HG03520 (cell line): ENCODE measurements around the gene CYFIP2.

Source experiments
- ATAC-seq: cut with Tn5 transposase; IDR thresholded peaks from one replicate; pipeline ENCODE4 v1.9.1; 2021; ENCODE audit warnings: mild to moderate bottlenecking, moderate library complexity; ENCODE audit not compliant: unreplicated experiment

Gene CYFIP2

DNA sequence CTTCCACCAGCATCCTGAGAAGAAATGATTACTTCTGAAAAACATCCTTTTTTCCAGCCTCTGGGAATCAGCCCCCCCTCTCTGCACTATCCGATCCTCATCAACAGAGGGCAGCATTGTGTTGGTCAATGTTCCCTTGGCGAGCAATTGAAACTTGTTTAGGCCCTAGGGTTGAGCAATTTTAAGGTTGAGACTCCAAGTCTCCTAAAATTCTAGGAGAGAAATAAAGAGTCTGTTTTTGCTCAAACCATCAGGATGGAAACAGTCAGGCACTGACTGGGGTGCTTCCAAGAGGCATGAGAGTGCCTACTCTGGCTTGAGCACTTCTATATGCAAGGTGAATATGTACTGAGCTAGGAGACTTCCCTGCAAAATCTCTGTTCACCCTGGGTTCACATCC, 12.4 kb upstream of the CYFIP2 start:
- ATAC-seq = peak; percentile 31

DNA sequence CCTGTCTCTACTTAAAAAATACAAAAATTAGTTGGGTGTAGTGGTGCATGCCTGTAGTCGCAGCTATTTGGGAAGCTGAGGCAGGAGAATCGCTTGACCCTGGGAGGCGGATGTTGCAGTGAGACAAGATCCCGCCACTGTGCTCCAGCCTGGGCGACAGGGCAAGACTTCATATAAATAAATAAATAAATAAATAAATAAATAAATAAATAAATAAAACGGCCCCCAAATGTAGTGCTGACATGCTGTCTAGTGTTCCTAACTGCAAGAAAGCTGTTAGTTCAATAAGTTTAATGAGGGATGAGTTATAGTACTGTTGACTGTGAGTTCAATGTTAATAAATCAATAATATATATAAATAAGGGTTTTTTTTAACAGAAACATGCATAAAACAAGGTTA, 7.5 kb upstream of the CYFIP2 start:
- ATAC-seq = no peak

DNA sequence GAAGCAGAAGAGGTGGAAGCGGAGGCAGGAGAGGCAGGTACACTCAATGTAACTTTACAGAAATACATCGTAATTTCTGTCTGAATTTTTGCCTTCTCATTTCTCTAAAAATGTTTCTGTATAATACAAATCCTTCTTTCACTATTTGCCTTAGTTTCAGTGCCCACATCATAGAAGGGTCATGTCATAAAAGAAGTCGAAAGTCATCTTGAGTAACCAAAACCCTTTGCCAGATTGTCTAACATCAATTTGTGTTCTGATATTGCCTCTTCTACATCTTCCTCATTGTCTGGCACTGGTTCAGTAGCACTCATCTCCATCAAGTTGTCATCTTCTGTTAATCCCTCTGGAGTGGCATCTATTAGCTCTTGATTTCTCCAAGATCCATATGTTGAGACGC, 6.2 kb upstream of the CYFIP2 start:
- ATAC-seq = no peak

DNA sequence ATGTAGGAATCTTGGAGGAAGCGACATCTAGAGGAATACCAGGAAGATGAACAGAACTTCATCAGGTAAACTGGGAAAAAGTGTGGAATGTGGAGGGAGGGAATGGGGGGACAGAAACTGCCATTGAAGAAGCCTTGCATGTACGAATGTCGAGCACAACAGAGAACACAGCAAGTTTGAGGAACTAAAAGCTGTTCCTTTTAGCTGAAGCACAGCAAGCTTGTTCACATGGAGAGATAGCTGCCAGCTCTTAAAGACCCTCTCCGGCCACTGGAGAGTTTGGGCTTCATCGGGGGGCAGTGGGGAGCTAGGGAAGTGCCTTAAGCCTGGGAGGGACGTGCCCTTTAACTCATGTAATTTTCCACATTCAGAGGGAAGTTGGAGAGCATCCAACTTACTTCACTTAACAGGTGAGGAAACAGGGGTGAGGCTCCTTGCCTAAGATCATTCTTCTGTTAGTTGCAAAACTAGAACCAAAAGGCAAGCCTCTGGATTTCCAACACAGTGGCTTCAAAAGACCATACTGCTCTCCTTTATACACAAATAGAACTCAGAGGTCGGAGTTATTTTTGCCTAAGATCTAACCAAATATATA, 2.3 kb upstream of the CYFIP2 start:
- no peak for ATAC-seq

DNA sequence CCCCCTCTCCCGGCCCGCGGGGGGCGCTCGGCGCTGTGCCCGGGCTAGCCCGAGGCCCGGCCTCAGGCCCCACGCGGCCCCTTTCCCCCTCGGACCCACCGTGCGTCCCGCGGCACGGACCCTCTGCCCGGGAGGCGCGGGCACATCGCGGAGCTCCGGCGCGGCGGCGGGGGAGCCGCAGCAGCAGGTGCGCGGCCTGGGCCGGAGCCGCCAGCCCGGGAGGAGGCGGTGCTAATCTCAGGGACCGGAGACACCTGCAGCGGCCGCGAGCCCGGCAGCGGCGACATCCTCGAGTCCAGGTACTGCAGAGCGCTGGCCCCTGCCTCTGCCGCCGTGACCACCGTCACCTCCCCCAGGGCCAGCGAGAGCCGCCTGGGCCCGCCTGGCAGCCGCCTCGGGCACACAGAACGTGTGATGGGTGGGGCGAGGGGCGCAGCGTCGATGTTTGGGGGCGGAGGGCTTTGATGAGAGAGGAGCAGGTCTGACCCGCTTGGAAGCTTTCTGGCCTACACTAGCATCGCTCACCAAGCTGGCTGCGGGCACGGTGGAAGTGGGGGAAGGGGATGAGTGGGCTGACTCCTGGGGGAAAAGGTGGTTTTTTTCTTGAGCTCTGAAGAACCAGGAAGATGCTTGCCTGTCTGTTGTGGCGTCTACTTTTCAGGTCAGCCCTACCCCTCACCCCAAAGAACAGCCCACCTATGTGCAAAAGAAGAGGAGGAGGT, 524 bp downstream of the CYFIP2 start:
- peak; percentile 48 for ATAC-seq

DNA sequence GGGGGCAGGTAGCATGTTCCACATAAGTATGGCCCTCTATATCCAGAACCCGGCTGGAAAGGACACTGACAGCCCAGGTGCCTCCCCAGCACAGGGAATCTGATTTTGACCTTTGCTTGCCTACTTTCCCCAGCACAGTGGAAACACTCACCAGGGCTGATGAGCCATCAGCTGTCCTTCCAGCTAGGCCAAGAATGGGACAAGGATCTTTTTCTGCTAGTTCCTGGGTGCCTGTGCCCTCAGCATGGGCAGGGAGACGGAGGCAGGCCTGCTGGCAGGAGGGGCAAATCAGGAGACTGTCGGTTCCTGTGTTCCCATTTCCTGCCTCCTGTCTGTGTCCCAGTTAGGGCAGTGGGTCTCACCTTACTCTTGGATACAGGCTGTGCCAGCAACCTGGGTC, 1.1 kb downstream of the CYFIP2 start:
- ATAC-seq = no peak

DNA sequence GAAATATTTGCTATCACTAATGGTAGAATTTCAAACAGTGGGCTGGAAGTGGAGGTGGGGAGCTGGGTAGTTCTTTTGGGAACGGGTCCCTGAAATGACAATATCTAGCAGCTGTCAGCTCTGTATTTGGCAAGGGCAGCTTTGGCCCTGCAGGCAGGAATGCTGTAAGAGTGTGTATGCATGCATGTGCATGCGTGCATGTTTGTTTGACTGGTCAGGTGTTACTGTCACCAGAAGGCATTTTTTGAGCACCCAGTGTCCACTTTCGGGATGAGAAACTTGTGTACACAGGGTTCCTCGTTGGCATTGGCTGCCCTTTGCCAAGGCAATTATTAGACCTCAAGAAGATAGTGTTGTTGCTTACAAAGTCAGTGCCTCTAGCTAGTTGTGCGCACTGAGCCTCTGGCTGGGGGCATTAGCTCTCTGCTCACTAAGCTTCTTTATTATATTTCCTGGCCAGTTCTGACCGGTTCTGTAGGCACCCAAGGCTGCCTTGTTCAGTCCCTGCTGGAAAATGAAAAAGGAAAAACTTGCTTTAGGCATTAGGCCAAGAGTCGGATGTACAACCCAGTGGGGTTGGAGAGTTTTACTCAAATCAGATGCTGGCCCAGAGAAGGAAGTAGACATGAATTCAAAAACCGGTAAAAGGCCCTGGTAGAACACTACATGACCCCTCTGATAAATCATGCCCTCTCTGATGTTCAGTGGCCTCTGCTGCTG, 2.0 kb downstream of the CYFIP2 start:
- no peak for ATAC-seq

DNA sequence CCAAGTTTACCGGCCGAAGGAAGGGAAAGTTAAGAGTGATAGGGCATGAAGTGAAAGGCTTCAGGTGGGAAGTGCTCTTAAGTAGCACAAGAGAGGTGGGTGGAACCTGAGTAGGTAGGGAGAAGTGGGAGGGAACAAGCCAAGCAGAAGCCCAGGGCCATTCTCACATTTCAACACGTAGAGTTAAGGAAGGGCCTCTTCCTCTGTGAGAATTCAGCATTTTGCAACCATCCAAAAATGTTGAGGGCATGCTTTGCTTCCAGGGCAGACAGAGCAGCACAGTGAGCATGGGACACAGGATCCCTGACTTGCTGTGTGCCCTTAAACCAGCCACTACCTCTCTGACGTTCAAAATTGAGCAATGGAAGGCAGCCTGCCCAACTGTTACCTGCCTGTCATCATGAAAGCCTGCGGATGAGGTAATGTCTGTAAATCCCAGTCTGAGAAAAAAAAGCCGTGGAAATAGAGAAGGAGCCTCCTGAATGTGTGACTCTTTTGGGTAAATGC, 3.3 kb downstream of the CYFIP2 start:
- no peak for ATAC-seq

DNA sequence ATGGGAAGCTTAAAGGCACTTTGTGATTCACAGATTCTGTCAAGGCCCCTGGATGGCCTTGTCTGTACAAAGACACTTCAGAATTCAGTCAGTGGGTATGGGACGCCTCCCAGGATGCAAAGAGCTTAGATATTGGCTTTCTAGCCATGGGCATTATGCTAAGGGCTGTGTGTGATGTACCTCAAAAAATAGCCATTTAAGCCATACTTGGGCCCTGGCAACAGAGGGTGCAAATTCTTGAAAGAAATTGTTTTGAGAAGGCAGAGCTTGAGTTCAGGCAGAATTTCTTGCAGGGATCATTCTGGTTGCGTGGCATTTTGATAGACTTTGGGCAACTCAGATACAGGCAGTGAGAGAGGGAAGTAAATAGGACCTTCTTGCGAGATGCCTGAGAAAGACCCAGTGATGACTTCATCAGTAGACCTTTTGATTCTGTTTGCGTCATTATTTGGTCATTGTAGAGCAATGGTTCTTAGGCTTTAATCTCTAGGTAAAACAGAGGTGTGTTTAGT, 3.9 kb downstream of the CYFIP2 start:
- no peak for ATAC-seq

DNA sequence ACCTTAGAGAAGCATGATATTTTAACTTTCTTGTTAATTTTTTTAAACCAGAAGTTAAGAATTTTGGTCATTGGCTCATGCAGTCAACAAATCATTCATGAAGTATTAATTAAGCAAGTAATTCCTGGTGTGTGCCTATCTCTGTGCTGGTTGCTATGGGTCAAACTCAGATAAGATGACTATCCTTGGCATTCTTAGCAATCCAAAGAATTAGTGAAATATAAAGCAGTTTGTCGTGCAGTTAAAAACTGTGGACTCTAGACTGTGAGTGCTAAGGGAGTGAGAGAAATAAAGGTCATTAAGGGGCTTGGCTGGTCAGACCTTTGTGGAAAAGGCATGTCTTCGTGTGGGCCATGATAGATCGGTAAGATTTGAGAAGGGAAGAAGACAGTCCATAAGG, 4.8 kb downstream of the CYFIP2 start:
- no peak for ATAC-seq

DNA sequence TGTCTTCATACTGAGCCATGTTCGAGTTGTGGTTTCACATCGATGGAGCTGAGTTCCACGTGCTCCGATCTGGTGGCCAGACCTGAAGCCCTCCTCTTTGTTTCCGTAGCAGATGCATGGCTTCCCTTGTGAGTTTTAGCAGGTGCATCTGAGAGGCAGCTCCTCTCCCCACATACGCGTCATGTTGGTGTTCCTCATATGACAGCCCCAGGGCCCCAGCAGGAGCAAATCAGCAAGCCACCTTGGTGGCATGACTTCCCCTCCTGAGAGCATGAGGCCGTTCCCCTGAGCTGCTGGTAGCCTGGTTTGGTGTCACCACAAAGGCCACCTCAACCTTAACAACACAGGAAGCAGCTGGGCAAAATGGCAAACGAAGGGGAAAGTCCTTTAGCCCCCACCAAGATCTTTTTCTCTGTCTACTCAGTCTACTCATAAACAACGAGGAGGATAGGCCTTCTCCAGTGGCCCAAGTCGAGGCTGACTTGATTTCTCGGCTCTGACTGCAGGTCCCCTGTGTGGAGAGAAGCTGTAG, 5.9 kb downstream of the CYFIP2 start:
- peak; percentile 79 for ATAC-seq

DNA sequence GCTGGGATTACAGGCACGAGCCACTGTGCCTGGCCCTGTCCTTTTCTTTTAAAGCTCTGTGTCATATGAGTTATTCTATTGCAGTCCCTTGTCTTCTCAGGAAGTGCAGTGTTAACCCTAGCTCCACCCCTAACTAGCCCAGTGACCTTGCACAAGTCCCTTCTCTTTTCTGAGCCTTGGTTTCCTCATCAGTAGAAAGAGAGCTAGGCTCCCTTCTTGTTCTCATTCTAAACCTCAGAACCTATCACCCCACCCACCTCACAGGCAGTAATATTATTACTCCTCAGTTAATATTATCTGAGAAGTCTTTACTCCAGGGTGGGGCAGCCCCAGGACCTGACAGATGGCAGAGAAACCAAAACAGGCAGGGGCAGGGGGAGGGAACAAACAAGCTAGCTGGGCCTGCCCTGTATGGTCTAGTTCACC, 7.2 kb downstream of the CYFIP2 start:
- ATAC-seq = peak; percentile 34

DNA sequence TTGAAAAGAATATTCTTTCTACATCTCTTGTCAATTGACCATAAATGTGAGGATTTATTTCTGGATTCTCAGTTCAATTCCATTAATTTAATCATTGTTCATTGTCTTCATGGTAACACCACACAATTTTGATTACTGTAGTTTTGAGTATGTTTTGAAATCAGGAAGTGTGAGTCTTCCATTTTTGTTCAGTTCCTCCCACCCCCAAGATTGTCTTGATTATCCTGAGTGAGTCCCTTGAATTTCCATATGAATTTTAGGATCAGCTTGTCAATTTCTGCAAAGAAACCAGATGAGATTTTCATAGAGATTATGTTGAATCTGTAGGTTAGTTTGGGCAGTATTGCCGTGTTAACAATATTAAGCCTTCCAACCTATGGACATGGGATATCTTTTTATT, 9.5 kb downstream of the CYFIP2 start:
- ATAC-seq = no peak

DNA sequence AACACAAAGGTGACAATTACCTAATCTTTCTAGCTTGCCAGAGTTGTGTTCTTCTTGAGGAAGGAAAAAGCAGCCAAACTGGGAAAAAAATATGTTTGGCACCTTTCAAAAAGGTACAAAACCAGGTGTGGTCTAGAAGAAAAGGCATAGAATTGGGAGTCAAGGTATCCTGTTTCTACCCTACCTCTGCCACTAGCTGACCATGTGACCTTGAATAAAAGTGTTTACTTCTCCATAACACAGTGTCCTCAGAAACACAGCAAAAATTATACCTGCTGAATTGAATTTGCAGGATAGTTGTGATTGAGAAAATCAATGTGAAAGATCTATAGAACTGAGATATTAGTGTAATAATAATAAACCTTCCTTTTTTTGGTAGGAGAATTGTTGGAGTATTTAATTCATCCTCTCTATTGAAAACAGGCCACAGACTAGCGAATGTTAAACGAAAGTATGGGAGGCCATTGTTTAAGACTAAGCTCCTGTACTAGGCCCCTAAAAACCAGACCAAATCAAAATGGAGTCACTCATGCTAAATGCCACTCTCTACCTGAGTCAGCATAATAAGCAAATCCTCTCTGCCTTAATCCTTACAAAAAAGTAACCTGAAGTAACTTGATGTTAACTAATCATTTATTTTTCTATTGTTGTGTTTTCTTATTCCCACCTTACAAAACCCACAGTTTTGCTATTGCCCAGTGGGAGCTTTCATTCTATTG, 12.6 kb downstream of the CYFIP2 start:
- ATAC-seq = no peak

DNA sequence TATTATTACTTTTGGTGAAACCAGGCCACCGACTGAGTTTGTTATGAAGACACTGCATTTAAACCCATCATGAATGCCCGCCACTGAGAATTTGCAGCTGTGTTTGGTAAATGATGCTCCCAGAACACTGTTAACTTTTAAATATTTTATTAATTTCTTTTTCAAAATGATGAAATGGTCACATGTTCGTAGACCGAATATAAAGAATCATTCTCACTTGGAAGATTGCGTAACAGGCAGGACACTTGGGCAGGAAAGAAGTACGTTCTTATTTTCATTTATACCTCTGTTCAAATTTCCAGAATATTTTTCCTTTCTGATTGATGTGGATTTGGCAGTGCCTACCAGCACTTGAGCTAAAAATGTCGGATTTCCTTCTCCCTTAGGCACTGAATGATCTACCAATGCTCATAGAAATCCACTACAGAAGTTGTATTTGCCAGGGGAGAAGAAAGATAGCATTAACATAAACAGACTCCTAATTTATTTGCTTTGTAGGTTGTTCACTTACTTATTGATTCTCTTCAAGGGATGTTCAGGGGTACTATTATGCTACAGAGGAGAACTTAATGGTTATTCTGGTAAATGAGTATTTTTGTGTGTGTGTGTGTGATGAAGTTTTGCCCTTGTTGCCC, 13.8 kb downstream of the CYFIP2 start:
- ATAC-seq = no peak

DNA sequence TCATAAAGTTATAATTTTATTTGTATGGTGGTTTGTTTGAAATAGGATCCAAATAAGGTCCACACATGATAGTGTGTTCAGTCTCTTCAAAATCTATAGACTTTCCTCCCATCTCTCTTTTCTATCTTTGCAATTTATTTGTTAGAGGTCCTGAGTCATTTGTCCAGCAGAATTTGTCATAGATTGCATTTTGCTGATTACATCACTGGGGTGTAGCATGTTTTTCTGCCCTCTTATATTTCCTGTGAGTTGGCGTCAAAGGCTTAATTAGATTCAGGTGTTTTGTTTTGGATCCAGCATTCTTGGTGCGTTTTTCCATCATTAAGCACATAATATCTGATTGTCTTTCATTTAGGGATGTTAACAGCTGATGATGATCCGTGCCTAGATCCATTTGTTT, 15.0 kb downstream of the CYFIP2 start:
- no peak for ATAC-seq

DNA sequence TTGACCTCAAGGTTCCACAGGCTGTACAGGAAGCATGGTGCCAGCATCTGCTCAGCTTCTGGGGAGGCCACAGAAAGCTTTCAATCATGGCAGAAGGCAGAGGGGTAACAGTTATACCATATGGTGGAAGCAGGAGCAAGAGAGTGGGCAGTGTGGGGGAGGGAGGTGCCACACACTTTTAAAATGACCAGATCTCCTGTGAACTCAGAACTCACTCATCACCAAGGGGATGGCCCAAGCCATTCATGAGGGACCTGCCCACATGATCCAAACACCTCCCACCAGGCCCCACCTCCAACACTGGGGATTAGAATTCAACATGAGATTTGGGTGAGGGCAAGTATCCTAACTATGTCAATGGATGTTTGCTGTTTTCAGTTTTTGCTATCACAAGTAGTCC, 16.2 kb downstream of the CYFIP2 start:
- no peak for ATAC-seq

DNA sequence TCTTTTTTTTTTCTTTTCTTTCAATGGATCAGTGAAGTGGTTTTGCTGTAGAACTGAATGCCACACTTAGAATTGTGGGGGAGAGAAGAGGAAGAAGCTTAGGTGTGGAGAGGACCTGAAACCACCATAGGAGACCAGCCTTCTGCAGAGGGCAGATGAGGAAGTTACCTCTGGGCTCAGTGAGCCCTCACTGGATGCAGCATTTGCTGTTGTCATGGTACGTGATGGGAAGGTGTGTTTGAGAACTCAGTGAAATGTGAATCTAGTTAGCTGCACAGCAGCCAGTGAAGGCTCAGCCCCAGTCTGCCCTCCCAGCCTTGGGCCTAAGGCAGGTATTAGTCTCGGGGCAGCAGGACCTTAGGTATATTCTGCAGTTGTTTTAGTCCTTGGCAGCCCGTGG, 17.5 kb downstream of the CYFIP2 start:
- peak; percentile 99 for ATAC-seq

DNA sequence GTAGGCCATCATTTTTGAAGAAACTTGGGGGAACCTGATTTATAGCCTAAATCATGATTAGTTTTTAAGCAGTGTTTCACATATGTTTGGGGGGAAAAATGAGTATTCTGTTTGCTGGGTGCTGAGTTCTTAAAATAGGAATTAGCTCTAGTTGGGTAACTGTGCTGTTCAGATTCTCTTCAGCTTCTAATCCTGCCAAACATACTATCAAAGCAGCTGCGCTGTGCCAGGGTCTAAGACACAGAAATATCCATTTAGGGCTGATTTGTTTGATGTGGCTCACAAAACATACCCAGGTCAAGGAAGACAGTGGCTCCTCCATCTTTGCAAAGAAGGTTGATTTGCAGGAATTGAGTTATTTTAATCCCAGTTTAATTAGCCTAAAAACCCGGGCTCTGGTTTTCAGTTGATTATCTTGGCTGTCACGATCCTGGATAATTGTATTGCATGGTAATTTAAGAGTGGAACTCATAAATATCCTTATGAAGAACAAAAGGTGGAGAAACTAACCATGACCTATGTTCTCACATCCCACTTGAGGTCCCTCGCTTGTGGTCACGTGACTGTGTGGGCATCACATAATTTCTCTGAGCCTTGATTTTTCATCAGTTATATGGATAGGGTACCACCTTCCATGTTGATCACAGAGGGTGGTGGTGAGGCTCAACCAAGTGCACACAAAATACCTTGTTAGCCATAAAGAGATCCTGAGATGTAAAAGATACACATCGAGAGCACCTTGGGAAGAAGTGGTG, 18.7 kb downstream of the CYFIP2 start:
- ATAC-seq = no peak
